Stimulated activated CD4-positive, alpha-beta T cell treated with anti-CD3 and anti-CD28 coated beads, Interleukin-1b, Interleukin-23, amount 100 ng/mL, for 48 hours (primary cell): Measurements from ENCODE around the gene SLC12A4.

Experiments used
- DNase-seq: peaks from one replicate; pipeline ENCODE4 v3.0.0-alpha.2; 2020

The SLC12A4 gene

GRCh38 chr16:67962135-67962534 is 6.3 kb downstream of the SLC12A4 start:
- no peak for DNase-seq

GRCh38 chr16:67961551-67961957 is 6.9 kb downstream of the SLC12A4 start:
- no peak for DNase-seq

- no peak for DNase-seq
These were observed 8.7 kb downstream of the SLC12A4 start for GRCh38 chr16:67959536-67960329.

- DNase-seq: no peak
These were observed 10.8 kb downstream of the SLC12A4 start for GRCh38 chr16:67957622-67958021.

GRCh38 chr16:67954421-67955196 is 13.8 kb downstream of the SLC12A4 start:
- no peak for DNase-seq

GRCh38 chr16:67953641-67954375 is 14.6 kb downstream of the SLC12A4 start:
- DNase-seq: no peak

- no peak for DNase-seq
These were observed 17.0 kb downstream of the SLC12A4 start for GRCh38 chr16:67951485-67951884.

- no peak for DNase-seq
These were observed 18.0 kb downstream of the SLC12A4 start for GRCh38 chr16:67950335-67950843.

GRCh38 chr16:67949645-67950044 is 18.8 kb downstream of the SLC12A4 start:
- DNase-seq: no peak

- no peak for DNase-seq
These were observed 20.4 kb downstream of the SLC12A4 start for GRCh38 chr16:67948015-67948414.

GRCh38 chr16:67946966-67947558 is 21.4 kb downstream of the SLC12A4 start:
- no peak for DNase-seq

GRCh38 chr16:67946128-67946569 is 22.3 kb downstream of the SLC12A4 start:
- DNase-seq: no peak

- DNase-seq: no peak
These were observed 23.0 kb downstream of the SLC12A4 start for GRCh38 chr16:67945392-67945933.

- DNase-seq: no peak
These were observed 23.6 kb downstream of the SLC12A4 start for GRCh38 chr16:67944690-67945391.

GRCh38 chr16:67943619-67944504 is 24.6 kb downstream of the SLC12A4 start, which contains the start of gene LCAT:
LCAT (minus strand) TSS chr16:67944120; CDS start chr16:67944101, 19 bp downstream.
- DNase-seq: no peak

GRCh38 chr16:67943256-67943618 is 25.2 kb downstream of the SLC12A4 start:
- DNase-seq: no peak

GRCh38 chr16:67942510-67943255 is 25.8 kb downstream of the SLC12A4 start:
- no peak for DNase-seq

- peak; percentile 39 for DNase-seq
These were observed 26.3 kb downstream of the SLC12A4 start for GRCh38 chr16:67942200-67942509.

- no peak for DNase-seq
These were observed 26.8 kb downstream of the SLC12A4 start for GRCh38 chr16:67941469-67942199.
